ENCODE data around the gene INTS15. TPM values are rescaled to one million over a fixed set of nuclear protein-coding genes. Genes with fewer than 3 reads are reported as not detected.
A peak's percentile ranks its signal among the peaks of the same experiment; 100 is the strongest.

INTS15 gene
- total and polyA plus RNA-seq, 9 of the 15 experiments (the other 6 are each of a cell fraction or from before 2014, with no cell fraction given): 0.52 to 28.9 (median 11.6) TPM

GRCh38 chr7:6647541-6647940, 57.7 kb downstream of the INTS15 start:
- DNase-seq (ENCODE audit: extremely low read depth in 1 of 4, low spot score in 3 of 4): no peak
- ChIA-PET CTCF (ENCODE audit: low intra/inter-chr PET ratio) (no interaction called here), POLR2A (no interaction called here)
- H3K36me3 ChIP-seq (ENCODE audit: control insufficient read depth, insufficient read depth, low read length): peaks cover 95% of the 10 kb centered on the region; the same call in 2 of the 3 replicates
- no TSS peak for BruUV-seq (replicated peaks)
- H3K9ac ChIP-seq (ENCODE audit: insufficient read depth in 1 of 2, low read depth in 2 of 2, low read length in 2 of 2): no peak overlapping the region
- H3K9me1 ChIP-seq (ENCODE audit: control insufficient read depth, insufficient read depth, low read length): no peaks in the 10 kb centered on the region
- TF ChIP-seq RCOR1 (IDR thresholded peaks at IDR 0.05; ENCODE audit: borderline replicate concordance in 1 of 2, low read depth in 2 of 2, low read length in 2 of 2) (no peak), POLR2G (IDR thresholded peaks at IDR 0.05; ENCODE audit: low read depth, low read length) (peak; percentile 28; the same call in 1 of the 2 replicates)
- FAIRE-seq: no peak
- H3K9me3 ChIP-seq (replicated peaks; ENCODE audit: control insufficient read depth, insufficient read depth, low read depth, low read length): peaks cover 12% of the 10 kb centered on the region
- no peaks in the 10 kb centered on the region for H4K20me1 ChIP-seq (replicated peaks; ENCODE audit: control insufficient read depth, insufficient read depth, low read length)
- intact Hi-C loops (cut with micrococcal nuclease): no loop called here
- WGBS (ENCODE audit: insufficient coverage, low coverage, missing lambda C conversion rate): over 99% methylated on average over 14 of the region's 14 CpGs
- no peak overlapping the region for H2AFZ ChIP-seq (ENCODE audit: low read depth, low read length)
- no peak overlapping the region for H3K4me2 ChIP-seq (ENCODE audit: insufficient read depth, low read length)
- no peak overlapping the region for H3K4me3 ChIP-seq
- H3K79me2 ChIP-seq (ENCODE audit: control insufficient read depth, insufficient read depth, low read length): 0 out of 3 replicates have a peak, but pooled peaks cover 7% of the 10 kb centered on the region
- H3K27ac ChIP-seq (ENCODE audit: extremely low read depth, low read depth, low read length): no peak overlapping the region
- peaks cover 0 to 8% of the 10 kb centered on the region in 2 experiments; a peak in 1 of 5 replicates for H3K4me1 ChIP-seq (replicated peaks in 1 of 2; ENCODE audit: control insufficient read depth in 2 of 2, insufficient read depth in 2 of 2, low read length in 2 of 2)
- ATAC-seq: no peak
- in situ Hi-C loops (cut with MboI): no loop called here
- no peaks in the 10 kb centered on the region for H3K27me3 ChIP-seq (ENCODE audit: control insufficient read depth in 2 of 2, insufficient read depth in 2 of 2, low read length in 2 of 2)

DNA sequence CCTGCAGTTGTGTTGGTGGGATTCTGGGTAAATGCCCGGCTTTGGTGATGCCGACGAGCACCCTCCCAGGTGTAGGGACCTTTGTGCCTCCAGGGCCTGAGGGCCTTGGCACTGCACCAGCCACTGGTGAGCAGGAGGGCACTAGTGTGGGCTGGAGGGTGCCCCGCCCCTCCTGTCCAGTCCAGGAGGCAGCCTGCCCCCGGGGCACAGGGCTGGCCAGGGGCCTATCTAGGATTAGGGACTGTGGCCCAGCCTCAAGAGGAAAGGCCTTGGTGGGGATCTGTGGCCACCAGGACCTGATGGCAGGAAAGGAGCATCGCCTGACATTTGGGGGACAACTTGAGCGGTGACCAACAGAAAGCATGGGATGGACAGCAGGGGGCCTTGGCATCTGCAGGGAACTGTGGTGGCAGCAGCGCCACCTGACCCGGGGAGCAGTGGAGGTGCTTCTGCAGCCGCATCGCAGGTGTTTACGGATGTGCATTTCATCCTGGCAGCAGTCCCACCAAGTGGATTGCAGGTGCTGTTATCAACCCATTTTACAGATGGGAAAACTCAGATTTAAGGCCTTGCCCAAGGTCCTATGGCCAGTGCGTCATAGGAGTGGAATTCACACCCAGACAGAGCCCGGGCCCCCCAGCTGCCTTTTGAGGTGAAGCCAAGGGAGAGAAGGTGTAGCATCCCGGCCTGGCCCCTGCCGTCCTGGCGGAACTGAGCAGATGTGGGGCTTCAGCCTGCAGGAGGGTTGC, 58.4 kb downstream of the INTS15 start:
- H3K27me3 ChIP-seq (ENCODE audit: control insufficient read depth in 2 of 2, insufficient read depth in 2 of 2, low read length in 2 of 2): no peaks in the 10 kb centered on the region
- H4K20me1 ChIP-seq (replicated peaks; ENCODE audit: control insufficient read depth, insufficient read depth, low read length): no peaks in the 10 kb centered on the region
- ChIA-PET POLR2A (interaction anchor here (0.6 kb wide), 1 partner anchor 34 kb away, joined by 3 read pairs; no protein-coding TSS in a partner anchor), CTCF (ENCODE audit: low intra/inter-chr PET ratio) (no interaction called here)
- DNase-seq (ENCODE audit: extremely low read depth in 1 of 4, low spot score in 3 of 4) (no peak), FAIRE-seq (no peak), ATAC-seq (no peak)
- 93% methylated on average over 16 of the region's 17 CpGs for WGBS (ENCODE audit: insufficient coverage, low coverage, missing lambda C conversion rate)
- no peak overlapping the region for H3K4me3 ChIP-seq
- no peak overlapping the region for H3K4me2 ChIP-seq (ENCODE audit: insufficient read depth, low read length)
- in situ Hi-C loops (cut with MboI): no loop called here
- no peak overlapping the region for H2AFZ ChIP-seq (ENCODE audit: low read depth, low read length)
- peaks cover 92% of the 10 kb centered on the region; the same call in 2 of the 3 replicates for H3K36me3 ChIP-seq (ENCODE audit: control insufficient read depth, insufficient read depth, low read length)
- H3K9ac ChIP-seq (ENCODE audit: insufficient read depth in 1 of 2, low read depth in 2 of 2, low read length in 2 of 2): no peak overlapping the region
- no peaks in the 10 kb centered on the region for H3K9me1 ChIP-seq (ENCODE audit: control insufficient read depth, insufficient read depth, low read length)
- TF ChIP-seq ADNP (tag; IDR thresholded peaks at IDR 0.05): peak; percentile 56
- TF ChIP-seq, protein P1, sequence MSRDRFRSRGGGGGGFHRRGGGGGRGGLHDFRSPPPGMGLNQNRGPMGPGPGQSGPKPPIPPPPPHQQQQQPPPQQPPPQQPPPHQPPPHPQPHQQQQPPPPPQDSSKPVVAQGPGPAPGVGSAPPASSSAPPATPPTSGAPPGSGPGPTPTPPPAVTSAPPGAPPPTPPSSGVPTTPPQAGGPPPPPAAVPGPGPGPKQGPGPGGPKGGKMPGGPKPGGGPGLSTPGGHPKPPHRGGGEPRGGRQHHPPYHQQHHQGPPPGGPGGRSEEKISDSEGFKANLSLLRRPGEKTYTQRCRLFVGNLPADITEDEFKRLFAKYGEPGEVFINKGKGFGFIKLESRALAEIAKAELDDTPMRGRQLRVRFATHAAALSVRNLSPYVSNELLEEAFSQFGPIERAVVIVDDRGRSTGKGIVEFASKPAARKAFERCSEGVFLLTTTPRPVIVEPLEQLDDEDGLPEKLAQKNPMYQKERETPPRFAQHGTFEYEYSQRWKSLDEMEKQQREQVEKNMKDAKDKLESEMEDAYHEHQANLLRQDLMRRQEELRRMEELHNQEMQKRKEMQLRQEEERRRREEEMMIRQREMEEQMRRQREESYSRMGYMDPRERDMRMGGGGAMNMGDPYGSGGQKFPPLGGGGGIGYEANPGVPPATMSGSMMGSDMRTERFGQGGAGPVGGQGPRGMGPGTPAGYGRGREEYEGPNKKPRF (IDR thresholded peaks at IDR 0.05; ENCODE audit: low read depth, low read length): no peak
- no peak for TF ChIP-seq ZNF280A (IDR thresholded peaks at IDR 0.05; ENCODE audit: low read depth, partially characterized antibody)
- H3K9me3 ChIP-seq (replicated peaks; ENCODE audit: control insufficient read depth, insufficient read depth, low read depth, low read length): peaks cover 12% of the 10 kb centered on the region
- H3K4me1 ChIP-seq (replicated peaks in 1 of 2; ENCODE audit: control insufficient read depth in 2 of 2, insufficient read depth in 2 of 2, low read length in 2 of 2): peaks cover 0 to 1% of the 10 kb centered on the region in 2 experiments; a peak in 1 of 5 replicates
- BruUV-seq (replicated peaks): no TSS peak
- H3K27ac ChIP-seq (ENCODE audit: extremely low read depth, low read depth, low read length): no peak overlapping the region
- intact Hi-C loops (cut with micrococcal nuclease): no loop called here
- 0 out of 3 replicates have a peak, but pooled peaks cover 7% of the 10 kb centered on the region for H3K79me2 ChIP-seq (ENCODE audit: control insufficient read depth, insufficient read depth, low read length)

All from K562 (cell line).